SU-DHL-6 (cell line): ENCODE measurements around the gene BNC2.

Experiments
- CTCF ChIP-seq: fragments of 200-600 bp; sonication (generic); IDR thresholded peaks from one replicate; pipeline ENCODE4 v1.5.1; 2017; ENCODE audit warnings: antibody characterized with exemption, mild to moderate bottlenecking, low read length, moderate library complexity; ENCODE audit not compliant: insufficient read depth, poor library complexity, severe bottlenecking
- EZH2phosphoT487 ChIP-seq: fragments of 200-600 bp; sonication (generic), shearing (Covaris generic); conservative IDR thresholded peaks from 2 replicates; pipeline ENCODE4 v1.6.1; 2018; ENCODE audit warnings: mild to moderate bottlenecking, antibody characterized with exemption, low read length, moderate library complexity, mixed read lengths

GRCh38 chr9:16555802-16556201 lies 314.7 kb downstream of the BNC2 start:
- TF ChIP-seq CTCF (no peak), EZH2phosphoT487 (no peak)
